WERI-Rb-1 (cell line): ENCODE data around the gene LAMTOR4.

Source experiments
- DNase-seq: peaks from one replicate; pipeline ENCODE4 v3.0.0-alpha.2; 2020
- H3K27ac ChIP-seq: fragments of 250-450 bp; sonication (Bioruptor Pico); 2 replicates; pipeline ENCODE4 v1.5.1; 2020; ENCODE audit warnings: mild to moderate bottlenecking, moderate library complexity
- H3K27me3 ChIP-seq: fragments of 250-450 bp; sonication (Bioruptor Pico); 2 replicates; pipeline ENCODE4 v1.5.1; 2021; ENCODE audit warnings: mild to moderate bottlenecking, low read depth, moderate library complexity; ENCODE audit not compliant: insufficient read depth, severe bottlenecking
- H3K36me3 ChIP-seq: fragments of 250-450 bp; sonication (Bioruptor Pico); 2 replicates; pipeline ENCODE4 v1.5.1; 2020; ENCODE audit warnings: mild to moderate bottlenecking, moderate library complexity
- H3K4me3 ChIP-seq: 2 replicates; pipeline ENCODE4 v1.5.1; 2011; ENCODE audit warnings: low read depth, mild to moderate bottlenecking, control low read depth, low read length
- H3K9me3 ChIP-seq: fragments of 250-450 bp; sonication (Bioruptor Pico); 2 replicates; pipeline ENCODE4 v1.5.1; 2021; ENCODE audit warnings: mild to moderate bottlenecking, moderate library complexity; ENCODE audit not compliant: severe bottlenecking
- TF ChIP-seq, protein P1 (sequence below): IDR thresholded peaks from 2 replicates; pipeline ENCODE4 v1.5.1; 2011; ENCODE audit warnings: low read depth, mild to moderate bottlenecking, control low read depth, inconsistent platforms, low read length

LAMTOR4 gene

GRCh38 chr7:100119970-100120732 is 28.6 kb upstream of the LAMTOR4 start:
- no peaks in the 10 kb centered on the region for H3K27me3 ChIP-seq
- peak overlapping the region; percentile 90 for H3K27ac ChIP-seq
- peaks cover 4% of the 10 kb centered on the region for H3K36me3 ChIP-seq
- peak overlapping the region; percentile 88 for H3K4me3 ChIP-seq
- H3K9me3 ChIP-seq: no peaks in the 10 kb centered on the region
- TF ChIP-seq, protein P1, sequence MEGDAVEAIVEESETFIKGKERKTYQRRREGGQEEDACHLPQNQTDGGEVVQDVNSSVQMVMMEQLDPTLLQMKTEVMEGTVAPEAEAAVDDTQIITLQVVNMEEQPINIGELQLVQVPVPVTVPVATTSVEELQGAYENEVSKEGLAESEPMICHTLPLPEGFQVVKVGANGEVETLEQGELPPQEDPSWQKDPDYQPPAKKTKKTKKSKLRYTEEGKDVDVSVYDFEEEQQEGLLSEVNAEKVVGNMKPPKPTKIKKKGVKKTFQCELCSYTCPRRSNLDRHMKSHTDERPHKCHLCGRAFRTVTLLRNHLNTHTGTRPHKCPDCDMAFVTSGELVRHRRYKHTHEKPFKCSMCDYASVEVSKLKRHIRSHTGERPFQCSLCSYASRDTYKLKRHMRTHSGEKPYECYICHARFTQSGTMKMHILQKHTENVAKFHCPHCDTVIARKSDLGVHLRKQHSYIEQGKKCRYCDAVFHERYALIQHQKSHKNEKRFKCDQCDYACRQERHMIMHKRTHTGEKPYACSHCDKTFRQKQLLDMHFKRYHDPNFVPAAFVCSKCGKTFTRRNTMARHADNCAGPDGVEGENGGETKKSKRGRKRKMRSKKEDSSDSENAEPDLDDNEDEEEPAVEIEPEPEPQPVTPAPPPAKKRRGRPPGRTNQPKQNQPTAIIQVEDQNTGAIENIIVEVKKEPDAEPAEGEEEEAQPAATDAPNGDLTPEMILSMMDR: no peak
- DNase-seq: peak; percentile 53

DNA sequence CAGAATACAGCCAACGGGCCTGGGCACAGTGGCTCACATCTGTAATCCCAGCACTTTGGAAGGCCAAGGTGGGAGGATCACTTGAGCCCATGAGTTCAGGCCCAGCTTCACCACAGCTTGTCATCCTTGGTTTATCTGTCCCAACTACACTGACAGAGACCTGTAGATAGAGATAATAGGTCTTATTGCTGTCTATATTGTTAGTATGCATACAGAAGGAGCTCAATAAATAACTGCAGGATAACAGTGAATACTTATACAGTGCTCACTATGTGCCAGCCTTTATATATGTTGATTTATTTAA is 28.0 kb upstream of the LAMTOR4 start:
- TF ChIP-seq, protein P1: no peak
- Histone ChIP-seq H3K36me3 (peaks cover 8% of the 10 kb centered on the region), H3K9me3 (no peaks in the 10 kb centered on the region), H3K27me3 (no peaks in the 10 kb centered on the region), H3K4me3 (peak overlapping the region; percentile 88; the same call in 1 of the 2 replicates), H3K27ac (no peak overlapping the region)
- no peak for DNase-seq

GRCh38 chr7:100122067-100122466 is 26.7 kb upstream of the LAMTOR4 start:
- Histone ChIP-seq H3K9me3 (no peaks in the 10 kb centered on the region), H3K27ac (no peak overlapping the region), H3K36me3 (peaks cover 8% of the 10 kb centered on the region; the same call in 1 of the 2 replicates), H3K27me3 (no peaks in the 10 kb centered on the region), H3K4me3 (no peak overlapping the region)
- DNase-seq: no peak
- TF ChIP-seq, protein P1: no peak

DNA sequence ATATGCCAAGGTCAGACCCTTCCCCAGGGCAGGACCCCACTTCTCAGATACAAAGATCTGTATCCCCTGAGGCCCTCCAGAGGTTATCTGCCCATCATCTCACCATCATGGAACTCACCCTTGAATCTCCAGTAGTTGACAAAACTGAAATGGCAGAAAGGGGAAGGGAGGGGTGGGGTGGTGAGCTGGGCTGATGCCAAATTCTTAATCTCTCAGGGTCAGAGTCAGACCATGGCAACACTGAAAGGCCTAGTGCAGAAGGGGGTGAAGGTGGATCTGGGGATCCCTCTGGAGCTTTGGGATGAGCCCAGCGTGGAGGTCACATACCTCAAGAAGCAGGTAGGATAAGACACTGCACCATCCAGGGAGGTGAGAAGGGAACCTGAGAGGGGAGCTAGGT is 26.1 kb upstream of the LAMTOR4 start:
- peaks cover 8% of the 10 kb centered on the region; the same call in 1 of the 2 replicates for H3K36me3 ChIP-seq
- no peak overlapping the region for H3K27ac ChIP-seq
- DNase-seq: no peak
- TF ChIP-seq, protein P1: no peak
- H3K27me3 ChIP-seq: no peaks in the 10 kb centered on the region
- H3K4me3 ChIP-seq: no peak overlapping the region
- no peaks in the 10 kb centered on the region for H3K9me3 ChIP-seq

GRCh38 chr7:100124301-100125230 is 24.2 kb upstream of the LAMTOR4 start:
- Histone ChIP-seq H3K36me3 (peaks cover 8% of the 10 kb centered on the region; the same call in 1 of the 2 replicates), H3K27me3 (no peaks in the 10 kb centered on the region), H3K9me3 (no peaks in the 10 kb centered on the region), H3K27ac (no peak overlapping the region), H3K4me3 (no peak overlapping the region)
- TF ChIP-seq, protein P1: no peak
- DNase-seq: no peak
